HG03565 (cell line): Measurements from ENCODE around the gene SLC28A1.

Experiments
- ATAC-seq: cut with Tn5 transposase; IDR thresholded peaks from one replicate; pipeline ENCODE4 v1.9.1; 2021; ENCODE audit warnings: mild to moderate bottlenecking, moderate library complexity; ENCODE audit not compliant: unreplicated experiment

Gene SLC28A1

DNA sequence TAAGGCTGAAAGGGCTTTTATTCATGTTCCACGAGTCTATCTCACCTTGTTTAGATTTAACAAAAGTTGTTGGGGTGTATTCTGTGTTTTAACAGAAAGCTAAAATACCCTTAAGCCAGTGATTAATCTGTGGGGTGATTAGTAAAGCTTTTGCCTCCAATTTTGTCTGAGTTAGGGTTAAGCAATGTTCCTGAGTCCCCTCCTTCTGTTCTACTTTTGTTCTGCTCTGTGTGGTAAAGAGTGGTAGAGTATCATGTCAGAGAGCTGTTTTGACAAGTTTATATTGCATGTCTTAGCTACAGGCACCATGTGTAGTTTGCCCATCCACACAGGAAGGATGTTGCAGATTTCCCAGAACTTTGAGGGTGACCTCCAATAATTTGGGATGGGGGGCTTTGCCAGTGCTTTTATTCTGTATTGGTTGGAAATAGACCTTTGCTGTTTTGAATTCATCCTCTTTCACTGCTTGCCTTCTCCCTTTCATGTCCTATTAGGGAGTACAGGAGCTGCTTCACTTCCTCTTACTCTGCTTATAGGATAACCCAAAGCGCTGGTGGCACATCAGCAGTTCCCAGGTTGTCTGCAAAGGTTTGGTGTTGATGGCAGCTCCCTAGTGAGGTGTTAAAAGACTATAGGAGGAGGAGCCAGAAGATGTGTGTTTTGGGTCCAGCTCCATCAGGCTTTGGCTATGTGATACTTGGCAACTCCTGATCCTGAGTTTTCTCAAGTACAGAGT lies 104.6 kb downstream of the SLC28A1 start:
- ATAC-seq, result no peak

DNA sequence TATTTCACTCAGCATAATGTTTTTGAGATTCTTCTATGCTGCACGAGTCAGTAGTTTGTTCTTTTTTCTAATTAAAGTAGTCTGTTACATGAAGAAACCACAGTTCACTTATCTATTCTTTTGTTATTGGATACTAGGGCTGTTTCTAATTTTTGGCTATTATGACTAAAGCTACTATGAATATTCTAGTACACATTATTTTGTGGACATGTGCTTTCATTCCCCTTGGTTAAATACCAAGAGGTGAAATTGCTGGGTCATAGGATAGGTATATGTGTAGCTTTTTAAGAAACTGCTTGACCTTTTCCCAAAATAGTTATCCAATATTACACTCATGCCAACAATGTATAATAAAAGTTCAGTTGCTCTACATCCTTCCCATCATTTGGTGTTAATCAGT lies 106.0 kb downstream of the SLC28A1 start:
- no peak for ATAC-seq

- no peak for ATAC-seq
Observed at GRCh38 chr15:84991014-84991712, 106.7 kb downstream of the SLC28A1 start.

DNA sequence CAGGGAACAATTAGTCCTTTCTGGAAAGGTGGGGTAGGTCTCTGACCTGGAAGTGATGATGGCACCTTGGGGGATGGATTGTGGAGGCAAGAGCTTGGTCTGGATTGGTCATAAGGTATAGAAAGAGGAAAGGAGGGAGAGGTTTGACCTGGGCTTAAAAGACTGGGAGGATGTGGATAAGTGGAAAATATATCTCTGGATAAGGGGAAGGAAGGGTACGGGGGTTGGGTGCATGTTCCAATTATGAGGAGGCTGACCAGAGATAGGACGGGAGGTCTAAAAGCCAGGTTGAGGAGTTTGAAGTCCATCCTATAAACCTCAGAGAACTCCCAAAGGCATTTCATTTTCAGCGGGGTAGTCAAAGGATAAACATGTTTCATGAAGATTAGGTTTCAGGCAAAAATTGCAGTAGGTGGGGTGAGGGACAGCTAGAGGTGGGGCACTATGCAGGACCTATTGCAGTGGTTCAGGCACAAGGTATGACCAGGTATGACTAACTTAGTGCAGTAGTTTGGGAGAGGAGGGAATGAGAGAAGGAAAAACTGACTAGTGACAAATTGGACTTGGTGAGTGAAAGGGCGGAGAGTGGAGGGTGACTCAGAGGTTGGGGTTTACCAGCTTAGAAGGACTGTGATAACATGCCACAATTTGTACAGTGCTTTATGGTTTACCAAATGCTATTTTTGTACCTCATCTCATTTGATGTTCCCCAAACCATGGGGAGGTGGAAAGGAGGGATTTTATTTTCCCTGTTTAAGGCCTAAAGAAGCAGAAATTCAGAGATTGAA lies 107.9 kb downstream of the SLC28A1 start:
- no peak for ATAC-seq
